ENCODE measurements around the gene SRSF2.

- TF ChIP-seq CTCF (IDR thresholded peaks at IDR 0.05) = no peak
- no peak for TF ChIP-seq POLR2A (IDR thresholded peaks at IDR 0.05)
Observed at GRCh38 chr17:76695059-76695831, 41.9 kb downstream of the SRSF2 start.

All from uterus (tissue), 2 donors.